Glomerular endothelial cell (primary cell): ENCODE results near the gene PTPRN2. TPM values are rescaled to one million over a fixed set of nuclear protein-coding genes. Genes with fewer than 3 reads are reported as not detected.

Experiments
- DNase-seq: peaks from one replicate; pipeline ENCODE4 v3.0.0-alpha.2; 2011; ENCODE audit warnings: low read depth, low spot score; ENCODE audit errors: extremely low read depth
- total RNA-seq: library from RNA; depleted of rRNA; stranded (reverse); fragments of >200 nt; gene quantifications from 2 replicates; pipeline ENCODE4 v1.2.3, GENCODE V29; 2015

Gene PTPRN2
- total RNA-seq, 1 donor from 2014 or later: 10.0 TPM

DNA sequence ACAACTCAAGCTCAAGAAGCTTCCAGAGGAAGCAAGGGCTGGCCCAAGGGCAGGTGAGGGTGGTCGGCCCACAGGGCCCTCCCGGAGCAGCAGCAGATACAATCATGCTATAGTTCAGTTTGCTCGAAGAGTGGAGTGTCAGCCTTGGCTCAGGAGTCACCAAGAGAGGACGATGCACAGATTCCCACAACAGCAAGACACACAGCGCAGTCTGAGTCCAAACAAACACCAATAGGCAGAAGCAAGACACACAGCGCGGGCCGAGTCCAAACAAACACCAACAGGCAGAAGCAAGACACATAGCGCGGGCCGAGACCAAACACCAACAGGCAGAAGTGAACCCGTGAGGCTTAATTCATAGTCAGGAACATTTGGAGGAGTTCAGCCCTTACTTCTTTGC is 138.4 kb downstream of the PTPRN2 start:
- no peak for DNase-seq

DNA sequence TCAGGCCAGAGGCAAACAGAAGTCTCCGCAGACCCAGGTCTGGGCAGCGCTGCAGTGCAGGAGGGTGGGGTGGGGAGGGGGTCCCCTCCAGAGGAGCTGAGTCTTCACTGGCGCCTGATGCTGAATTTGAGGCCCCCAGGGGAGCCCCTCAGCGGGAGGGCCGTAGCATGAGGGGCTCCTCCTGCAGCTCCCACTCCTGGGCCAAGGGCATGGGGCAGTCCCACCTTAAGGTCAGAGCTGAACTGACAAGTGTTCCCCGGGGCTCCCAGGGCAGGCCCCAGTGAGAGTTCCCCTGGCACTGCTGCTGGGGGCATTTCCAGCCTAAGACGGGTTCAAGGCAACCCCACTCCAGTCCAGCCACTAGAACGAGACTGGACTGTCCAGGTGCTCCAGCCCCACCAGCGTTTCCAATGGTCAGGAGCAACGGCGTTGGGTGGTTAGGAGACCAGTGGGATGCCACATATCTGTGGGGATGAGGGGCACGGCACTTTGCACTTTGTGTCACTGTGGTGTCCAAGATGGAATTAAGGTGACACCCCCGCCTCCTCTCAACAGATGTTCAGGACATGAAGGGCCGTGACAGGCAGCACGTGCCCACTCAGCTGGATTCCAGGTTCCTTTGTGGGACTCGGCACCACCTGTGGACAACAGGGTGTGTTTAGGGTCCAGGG is 139.1 kb downstream of the PTPRN2 start:
- DNase-seq: no peak

DNA sequence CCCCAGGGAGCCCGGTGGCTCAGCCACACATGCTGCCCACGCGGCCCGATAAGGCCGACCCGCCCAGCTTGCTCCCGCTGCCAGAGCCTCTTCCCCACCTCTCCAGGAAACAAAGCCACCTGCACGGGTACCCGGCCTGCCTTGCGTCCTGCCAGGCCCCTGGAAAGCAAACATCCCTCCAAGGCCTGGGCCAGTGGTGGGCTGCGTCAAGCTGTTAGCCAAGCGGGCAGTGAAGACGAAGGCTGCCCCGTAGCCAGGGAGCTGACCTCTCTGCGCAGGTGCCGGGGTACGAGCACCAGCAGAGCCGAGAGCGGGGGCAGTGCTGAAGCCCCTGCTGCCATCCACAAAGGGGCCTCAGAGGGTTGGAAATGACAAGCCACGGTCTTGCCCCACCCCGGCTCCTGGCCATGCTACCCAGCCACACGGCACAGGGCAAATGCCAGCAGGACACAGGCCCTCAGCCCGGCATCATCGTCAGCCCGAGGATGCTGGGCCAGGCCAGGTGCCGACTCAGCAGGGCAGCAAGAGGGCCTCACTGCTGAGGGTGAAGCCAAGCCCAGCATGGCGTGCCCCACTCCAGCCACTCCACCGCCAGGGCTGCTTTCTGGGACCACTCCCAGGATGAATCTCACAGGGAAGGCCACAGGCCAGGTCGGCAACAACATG is 140.0 kb downstream of the PTPRN2 start:
- DNase-seq: no peak

DNA sequence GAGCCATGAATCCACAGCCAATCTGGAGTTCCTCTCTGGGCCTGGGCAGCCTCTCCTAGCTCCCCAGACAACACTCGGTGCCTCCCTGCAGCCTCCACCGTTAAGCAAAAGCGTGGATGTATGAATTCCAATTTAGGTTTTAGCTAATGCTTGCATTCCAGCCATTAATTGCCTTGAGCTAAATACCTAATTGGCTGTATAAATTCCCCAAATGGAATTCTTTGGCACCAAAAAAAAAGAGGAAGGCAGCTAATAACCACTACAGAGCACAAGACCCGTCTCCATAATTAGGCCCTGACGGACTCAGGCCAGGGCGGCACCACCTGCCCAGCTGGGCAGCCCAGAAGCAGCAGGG is 140.5 kb downstream of the PTPRN2 start:
- DNase-seq: no peak

DNA sequence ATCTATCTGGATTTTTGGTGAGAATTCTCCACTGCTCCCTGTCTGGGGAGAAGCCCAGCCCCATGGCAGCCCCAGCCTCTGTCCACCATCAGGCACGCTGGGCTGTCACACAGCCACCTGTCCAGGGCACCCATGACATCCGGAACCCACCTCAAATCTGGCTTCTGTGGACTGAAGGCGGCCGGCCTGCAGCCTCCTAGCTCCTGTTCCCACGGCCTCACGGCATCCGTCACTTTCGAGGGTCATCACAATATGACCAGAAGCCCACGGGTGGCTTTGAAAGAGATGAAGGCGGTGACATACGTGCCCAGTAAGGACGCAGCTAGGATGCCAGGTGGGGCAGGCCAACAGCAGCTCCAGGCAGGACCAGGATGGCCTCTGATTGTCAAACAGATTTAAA is 140.9 kb downstream of the PTPRN2 start:
- no peak for DNase-seq

DNA sequence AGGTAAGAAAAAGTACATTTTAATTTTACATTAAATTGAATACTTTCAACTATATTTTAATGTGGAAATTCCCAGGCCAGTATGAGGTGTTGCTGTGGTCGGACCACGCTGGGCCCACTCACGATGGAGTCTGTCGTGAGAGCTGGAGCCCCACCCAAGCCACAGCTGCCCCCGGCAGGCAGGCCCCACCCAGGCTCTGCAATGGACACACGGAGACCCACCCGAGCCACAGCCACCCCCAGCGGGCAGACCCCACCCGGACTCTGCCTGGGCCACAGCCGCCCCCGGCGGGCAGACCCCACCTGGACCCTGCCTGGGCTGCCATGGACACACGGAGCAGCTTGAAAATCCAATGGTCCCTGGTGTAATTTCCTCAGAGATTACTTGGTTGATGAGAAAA is 141.3 kb downstream of the PTPRN2 start:
- no peak for DNase-seq

DNA sequence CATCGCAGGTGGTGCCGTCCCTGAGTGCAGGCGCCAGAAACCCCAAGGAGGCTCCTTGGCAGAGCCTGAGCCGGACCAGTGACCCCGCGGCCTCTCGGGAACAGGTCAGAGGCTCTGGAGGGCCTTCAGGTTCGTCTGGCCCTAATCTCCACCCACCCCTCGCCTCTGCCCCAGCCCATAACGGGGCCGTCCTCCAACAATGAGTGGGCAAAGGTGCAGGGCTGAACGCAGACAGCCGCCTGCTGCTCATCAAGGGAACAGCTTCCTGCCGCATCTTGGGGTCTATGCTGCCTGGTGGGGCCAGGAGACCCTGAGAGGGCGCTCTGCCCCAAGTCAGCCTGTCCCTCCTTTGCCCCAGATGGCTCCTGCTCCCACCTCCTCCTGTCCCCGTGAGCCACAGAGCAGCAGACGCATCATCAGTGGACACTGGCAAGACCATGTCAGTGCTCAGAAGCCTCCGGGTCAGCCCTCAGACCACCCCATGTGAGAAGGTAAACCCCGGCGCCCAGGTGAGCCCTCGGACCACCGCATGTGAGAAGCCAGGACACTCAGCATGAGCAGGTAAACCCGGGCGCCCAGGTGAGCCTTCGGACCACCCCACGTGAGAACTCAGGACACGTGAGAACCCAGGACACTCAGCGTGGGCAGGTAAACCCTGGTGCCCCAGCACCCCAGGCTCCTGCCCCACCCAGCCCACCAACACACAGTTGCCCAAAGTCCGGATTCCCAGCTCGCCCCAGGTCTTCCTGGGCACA is 142.0 kb downstream of the PTPRN2 start:
- no peak for DNase-seq

DNA sequence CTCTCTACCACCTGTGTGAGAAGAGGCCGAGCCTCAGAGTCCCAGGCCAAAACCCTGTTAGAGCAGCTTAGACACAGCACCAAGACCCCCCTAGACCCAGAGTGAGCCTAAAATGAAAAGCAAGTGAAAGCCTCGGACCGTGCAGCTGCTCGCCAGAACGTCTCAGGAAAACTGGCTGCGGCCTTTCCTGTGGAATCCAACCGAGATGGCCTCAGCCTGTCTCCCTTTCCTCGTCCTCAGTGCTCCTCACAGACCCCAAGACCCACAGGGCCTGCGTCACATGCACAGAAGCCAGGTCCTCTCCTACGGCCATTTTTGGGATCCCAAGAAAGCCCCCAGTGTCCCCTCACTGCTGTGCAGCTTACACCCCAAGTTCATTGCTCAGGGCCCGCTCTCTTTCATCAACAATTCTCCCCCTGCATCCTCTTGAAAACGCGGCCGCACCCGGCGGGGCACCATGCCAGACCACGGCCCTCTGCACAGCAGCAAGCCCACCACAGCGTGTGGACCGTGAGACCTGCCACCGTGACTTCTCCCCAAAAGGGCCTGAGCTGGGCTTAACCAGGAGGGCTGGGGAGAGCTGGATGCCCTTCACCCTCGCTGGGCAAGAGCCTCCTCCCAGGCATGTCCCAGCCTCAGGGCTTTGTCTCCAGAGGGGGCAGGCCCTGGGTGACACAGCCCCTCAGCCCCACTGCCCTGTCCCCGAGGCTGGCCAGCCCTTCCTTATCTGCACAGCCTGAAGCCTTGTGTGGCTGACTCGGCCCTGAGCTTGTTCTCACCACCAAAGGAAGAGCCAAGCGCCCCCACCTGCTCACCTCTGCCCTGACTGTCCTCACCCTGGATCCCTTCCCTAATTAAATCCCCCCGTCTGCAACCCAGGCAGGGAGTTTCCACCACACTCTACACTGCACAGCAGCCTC is 142.9 kb downstream of the PTPRN2 start:
- DNase-seq: no peak

DNA sequence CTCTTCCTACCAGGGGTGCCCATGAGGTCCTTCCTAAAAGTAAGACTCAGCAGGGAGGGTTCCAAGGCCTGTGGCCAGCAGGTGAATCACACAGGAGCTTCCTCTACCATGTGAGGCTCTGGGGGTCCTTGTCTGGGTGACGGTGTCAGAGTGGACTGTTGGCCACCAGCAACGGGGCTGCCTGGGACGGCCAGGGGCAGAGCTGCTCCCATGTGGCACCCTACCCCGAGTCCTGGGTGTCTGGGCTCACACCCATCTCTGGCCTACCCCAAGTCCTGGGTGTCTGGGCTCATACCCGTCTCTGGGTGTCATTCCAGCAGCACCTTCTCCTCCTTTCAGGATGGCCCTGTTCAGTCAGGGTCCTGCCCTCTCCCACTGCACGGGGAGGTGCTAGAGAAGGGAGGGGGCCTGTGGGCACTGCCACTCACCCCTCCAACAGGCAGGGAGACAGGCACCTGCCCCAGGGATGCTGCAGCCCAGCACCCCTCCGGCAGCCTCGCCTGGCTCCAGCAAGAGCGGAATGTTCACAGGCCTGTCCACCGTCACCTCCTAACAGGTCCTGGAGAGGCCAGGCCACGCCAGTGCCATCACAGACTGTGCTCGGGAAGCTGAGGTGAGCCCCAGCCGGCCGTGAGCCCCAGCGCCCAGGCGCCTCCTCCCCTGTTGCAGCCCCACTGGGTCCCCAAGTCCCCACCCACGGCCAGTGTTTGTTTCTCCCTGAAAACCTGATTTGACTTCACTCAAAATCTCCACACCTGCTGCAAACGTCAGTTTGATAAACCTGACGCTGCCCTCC is 143.7 kb downstream of the PTPRN2 start:
- no peak for DNase-seq

DNA sequence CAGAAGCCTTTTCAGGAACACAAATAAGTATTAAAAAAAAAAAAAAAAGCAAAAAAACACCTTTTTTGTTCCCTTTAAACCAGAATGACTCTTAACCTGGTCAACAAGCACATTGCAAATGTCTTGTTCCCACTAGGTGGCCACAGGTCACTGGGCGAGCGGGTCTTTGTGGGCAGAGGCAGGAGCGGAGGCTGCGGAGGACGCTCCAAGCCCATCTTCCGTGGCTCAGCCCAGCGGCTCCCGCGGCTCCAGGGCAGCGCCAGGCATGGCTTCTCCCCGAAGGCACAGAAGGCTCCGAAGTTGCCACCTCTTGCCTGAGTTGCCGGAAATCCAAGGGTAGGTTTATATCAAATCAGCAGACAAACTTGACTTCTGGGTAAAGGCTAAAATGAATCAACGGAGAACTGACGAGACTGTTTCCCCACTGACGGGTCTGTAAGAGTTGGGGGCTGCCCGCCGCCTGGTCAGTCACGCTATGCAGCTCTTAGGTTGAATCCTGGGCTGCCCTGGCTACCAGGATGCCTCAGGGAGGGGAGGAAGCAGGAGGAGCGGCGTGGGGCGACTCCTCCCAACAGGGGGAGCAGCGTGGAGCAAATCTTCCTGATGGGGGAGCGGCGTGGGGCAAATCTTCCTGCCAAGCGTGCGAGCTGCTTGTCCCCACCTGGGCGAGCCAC is 144.5 kb downstream of the PTPRN2 start:
- DNase-seq: no peak

DNA sequence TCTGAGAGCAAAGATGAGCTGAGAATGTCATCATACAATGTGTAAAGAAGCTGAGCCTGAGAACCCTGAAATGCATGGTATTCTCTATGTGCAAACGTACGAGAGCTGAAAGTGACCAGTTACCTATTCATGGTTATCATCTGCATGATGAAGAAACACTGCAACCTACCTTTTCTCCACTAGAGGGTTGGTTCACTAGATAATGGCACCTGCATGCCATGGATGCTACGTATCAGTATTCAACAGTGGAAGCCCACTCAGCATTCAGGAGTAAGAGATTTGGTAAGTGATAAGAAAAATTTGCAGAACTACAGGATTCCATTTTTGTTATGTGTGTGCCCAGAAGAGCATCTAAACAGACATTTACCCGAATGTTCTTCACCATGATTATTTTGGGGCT is 145.4 kb downstream of the PTPRN2 start:
- DNase-seq: no peak

DNA sequence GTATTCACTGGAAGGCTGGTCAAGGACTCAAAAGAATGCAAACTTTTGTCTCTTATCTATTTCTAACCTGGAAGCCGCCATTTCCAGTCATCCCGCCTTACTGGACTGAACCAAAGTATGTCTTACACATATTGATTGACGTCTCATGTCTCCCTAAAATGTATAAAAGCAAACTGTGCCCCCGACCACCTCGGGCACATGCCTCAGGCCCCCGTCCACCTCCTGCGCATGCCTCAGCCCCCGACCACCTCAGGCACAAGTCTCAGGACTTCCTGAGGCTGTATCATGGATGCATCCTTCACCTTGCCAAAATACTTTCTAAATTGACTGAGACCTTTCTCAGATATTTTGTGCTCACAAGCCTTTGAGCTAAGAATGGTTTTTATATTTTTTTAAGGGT is 148.6 kb downstream of the PTPRN2 start:
- no peak for DNase-seq

DNA sequence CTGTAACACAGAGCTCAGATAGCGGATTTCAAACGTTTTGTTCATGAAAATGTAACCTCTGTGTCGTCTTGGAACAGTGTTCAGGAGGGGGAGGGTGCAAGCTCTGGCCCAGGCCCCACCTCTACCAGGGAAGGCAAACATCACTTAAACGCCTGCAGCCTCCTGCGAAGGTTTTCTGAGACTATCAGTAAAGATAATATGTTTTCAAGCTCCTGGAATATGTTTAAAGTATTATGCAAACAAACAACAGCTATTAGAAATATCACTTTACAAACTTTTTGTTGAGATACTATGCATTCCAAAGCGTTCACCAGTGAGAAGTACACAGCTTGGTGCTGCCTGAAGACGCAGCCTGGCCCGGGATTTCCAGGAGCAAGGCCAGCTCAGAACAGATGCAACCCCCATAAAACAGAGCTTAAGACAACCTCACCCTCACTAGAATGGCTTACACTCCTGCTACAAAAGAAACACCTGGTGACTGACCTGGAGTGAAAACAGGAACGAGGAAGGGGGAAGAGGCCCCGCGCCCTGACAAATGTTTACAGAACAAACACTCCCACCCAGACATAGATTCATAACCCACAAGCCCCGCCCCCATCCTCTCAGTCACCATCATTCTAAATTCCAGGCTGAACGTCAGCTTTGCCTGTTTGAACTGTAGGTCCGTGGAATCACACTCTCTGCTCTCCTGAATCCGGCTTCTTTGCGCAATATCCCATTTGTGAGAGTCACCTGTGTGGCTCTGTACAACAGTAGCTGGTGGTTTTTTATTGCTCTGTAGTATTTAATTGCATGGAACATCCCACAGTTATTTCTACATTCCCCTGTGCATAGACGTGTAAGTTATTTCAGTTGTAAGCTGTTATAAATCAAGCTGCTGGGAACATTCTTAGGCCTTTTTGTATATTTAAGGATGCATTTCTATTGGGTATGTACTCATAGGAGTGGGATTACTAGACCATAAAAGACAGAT is 155.0 kb downstream of the PTPRN2 start:
- DNase-seq: no peak

DNA sequence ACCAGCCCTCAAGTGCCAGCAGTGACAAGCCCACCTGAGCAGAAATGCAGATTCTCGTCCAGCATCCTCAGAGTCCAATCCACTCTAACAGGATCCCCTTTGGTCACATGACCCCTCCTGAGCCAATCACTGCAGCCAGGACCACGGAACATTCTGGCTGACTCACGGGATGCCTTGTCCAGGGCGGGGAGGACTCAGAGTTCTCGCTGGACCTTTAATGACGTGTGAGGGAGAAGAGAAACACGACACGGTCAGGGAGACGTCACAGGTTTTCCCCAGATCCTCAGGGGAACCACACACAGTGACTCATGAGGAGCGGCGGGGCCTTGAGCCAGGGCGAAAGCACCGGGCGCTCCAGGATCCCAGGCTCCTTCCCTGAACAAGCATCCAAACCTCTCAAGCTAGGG is 155.7 kb downstream of the PTPRN2 start:
- DNase-seq: no peak

DNA sequence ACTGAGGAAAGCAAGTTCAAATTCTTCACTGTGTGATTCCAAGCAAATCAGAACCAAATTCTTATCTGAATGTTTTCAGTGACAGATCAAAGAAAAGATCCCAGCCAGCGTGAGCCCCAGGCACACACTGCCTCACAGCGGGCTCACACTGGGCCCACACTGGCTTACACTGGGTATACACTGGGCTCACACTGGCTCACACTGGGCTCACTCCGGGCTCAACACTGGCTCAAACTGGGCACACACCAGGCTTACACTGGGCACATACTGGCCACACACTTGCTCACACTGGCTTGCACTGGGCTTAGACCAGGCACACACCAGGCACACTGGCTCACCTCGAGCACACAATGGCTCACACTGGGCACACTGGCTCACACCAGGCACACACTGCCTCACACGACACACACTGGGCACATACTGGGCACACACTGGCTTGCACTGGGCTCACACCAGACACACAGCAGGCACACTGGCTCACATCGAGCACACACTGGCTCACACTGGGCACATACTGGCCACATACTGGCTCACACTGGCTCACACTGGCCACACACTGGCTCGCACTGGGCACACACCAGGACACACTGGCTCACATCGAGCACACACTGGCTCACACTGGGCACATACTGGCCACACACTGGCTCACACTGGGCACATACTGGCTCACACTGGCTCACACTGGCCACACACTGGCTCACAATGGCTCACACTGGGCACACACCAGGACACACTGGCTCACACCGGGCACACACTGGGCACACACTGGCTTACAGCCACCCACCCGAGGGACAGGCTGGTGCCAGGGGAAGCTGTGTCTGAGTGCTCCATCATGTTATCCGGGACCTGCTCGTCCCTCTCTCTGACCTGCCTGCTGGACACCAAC is 156.3 kb downstream of the PTPRN2 start:
- DNase-seq: no peak

DNA sequence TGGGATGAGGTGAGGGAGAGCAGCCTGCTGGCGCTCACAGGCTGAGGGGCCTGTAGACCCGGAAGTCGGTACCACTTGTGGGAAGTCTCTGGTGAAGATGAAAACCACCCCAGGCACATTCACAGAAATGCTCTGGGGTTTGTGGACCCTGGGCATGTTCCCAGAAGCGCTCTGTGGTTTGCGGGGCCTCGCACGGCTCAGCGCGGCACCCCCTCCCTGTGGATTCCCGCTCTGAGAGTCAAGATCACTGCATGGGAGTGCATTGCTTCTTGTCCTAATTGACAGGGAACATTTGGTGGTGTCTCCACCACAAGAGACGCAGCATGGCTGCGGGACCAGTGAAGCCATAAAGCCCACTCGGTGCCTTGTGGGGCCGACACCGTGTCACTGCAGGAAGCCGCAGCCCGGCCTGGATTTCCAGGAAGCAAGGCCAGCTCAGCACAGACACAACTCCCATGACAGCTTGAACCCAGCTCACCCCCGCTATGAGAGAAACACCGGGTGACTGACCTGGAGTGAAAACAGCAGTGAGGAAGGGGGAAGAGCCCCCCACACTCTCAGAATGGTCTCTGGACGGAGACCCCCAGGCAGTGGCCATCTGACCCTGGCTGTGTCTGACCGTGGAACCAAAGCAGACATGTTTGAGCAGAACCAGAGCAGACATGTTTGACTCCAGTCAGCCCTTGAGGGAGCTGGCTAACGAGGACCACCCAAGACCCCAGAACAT is 157.2 kb downstream of the PTPRN2 start:
- no peak for DNase-seq
